Erythroblast (primary cell): ENCODE results near the gene TRIM39.

ENCODE experiments used
- DNase-seq, 2 experiments: peaks; one replicate each; lab custom pipeline; 2025; lab: John Stamatoyannopoulos, UW
- GATA1 ChIP-seq: IDR thresholded peaks from 2 replicates; pipeline ENCODE4 v1.6.1; 2011; ENCODE audit warnings: low read depth, mild to moderate bottlenecking, control low read depth, low read length, moderate library complexity
- POLR2A ChIP-seq: IDR thresholded peaks from 2 replicates; pipeline ENCODE4 v1.6.1; 2011; ENCODE audit warnings: mild to moderate bottlenecking, low read length

Gene TRIM39

GRCh38 chr6:30326526-30327231, at the start of gene TRIM39:
TSS of gene TRIM39 (plus strand) at chr6:30326927. CDS start at chr6:30329318, 2,391 bp downstream.
- peak; percentile 87 to 93 for DNase-seq

GRCh38 chr6:30280988-30281387, 45.7 kb upstream of the TRIM39 start:
- DNase-seq = peak; percentile 33 to 39

More at GRCh38 chr6:30326526-30327231, at the start of gene TRIM39:
- TF ChIP-seq POLR2A = peak; percentile 86
- no peak for TF ChIP-seq GATA1

GRCh38 chr6:30282522-30282921, 44.2 kb upstream of the TRIM39 start:
- no peak for TF ChIP-seq GATA1
- TF ChIP-seq POLR2A = no peak
- no peak for DNase-seq

- DNase-seq = peak in 1 of 2 experiments; percentile 2
- TF ChIP-seq POLR2A (no peak), GATA1 (no peak)
These were observed 43.0 kb upstream of the TRIM39 start for GRCh38 chr6:30283761-30284160.

GRCh38 chr6:30287139-30287538, 39.6 kb upstream of the TRIM39 start:
- no peak for DNase-seq
- TF ChIP-seq GATA1 (no peak), POLR2A (no peak)

GRCh38 chr6:30295837-30296236, 30.9 kb upstream of the TRIM39 start:
- TF ChIP-seq GATA1 (no peak), POLR2A (no peak)
- no peak for DNase-seq

- no peak for DNase-seq
- TF ChIP-seq POLR2A = no peak
- TF ChIP-seq GATA1 = no peak
These were observed 22.7 kb upstream of the TRIM39 start for GRCh38 chr6:30304002-30304401.

- TF ChIP-seq GATA1 (no peak), POLR2A (no peak)
- peak in 1 of 2 experiments; percentile 5 for DNase-seq
These were observed 15.6 kb upstream of the TRIM39 start for GRCh38 chr6:30311101-30311500.

- no peak for DNase-seq
- TF ChIP-seq GATA1 (no peak), POLR2A (no peak)
These were observed 15.1 kb upstream of the TRIM39 start for GRCh38 chr6:30311671-30312070.

- no peak for DNase-seq
- TF ChIP-seq GATA1 = no peak
- TF ChIP-seq POLR2A = no peak
These were observed 14.5 kb upstream of the TRIM39 start for GRCh38 chr6:30312266-30312665.

- no peak for TF ChIP-seq GATA1
- no peak for TF ChIP-seq POLR2A
- no peak for DNase-seq
These were observed 13.9 kb upstream of the TRIM39 start for GRCh38 chr6:30312676-30313321.

GRCh38 chr6:30315156-30315555, 11.6 kb upstream of the TRIM39 start:
- no peak for DNase-seq
- TF ChIP-seq GATA1 (no peak), POLR2A (no peak)

GRCh38 chr6:30317913-30318589, 8.7 kb upstream of the TRIM39 start:
- no peak for DNase-seq
- TF ChIP-seq POLR2A = no peak
- no peak for TF ChIP-seq GATA1
